Uterus (tissue), 4 donors: Measurements from ENCODE around the gene ELP1. TPM values are rescaled to one million over a fixed set of nuclear protein-coding genes. Genes with fewer than 3 reads are reported as not detected.

Experiments used
- DNase-seq, 2 donors: peaks; one replicate each; pipeline ENCODE4 v3.0.0-alpha.2; 2019 to 2020
- H3K27ac ChIP-seq, 2 donors: fragments of 200-600 bp; sonication (generic); 1 replicate in 1 of 2; 2 replicates in 1 of 2; pipeline ENCODE4 v1.5.1; 2016 to 2018
- H3K27me3 ChIP-seq, 2 donors: fragments of 200-600 bp; sonication (generic); one replicate each; pipeline ENCODE4 v1.5.1; 2018 to 2019; ENCODE audit warnings: control low read depth in 1 of 2
- H3K36me3 ChIP-seq, 2 donors: fragments of 200-600 bp; sonication (generic); one replicate each; pipeline ENCODE4 v1.5.1; 2019; ENCODE audit warnings: control low read depth in 1 of 2
- H3K4me1 ChIP-seq, 2 donors: fragments of 200-600 bp; sonication (generic); one replicate each; pipeline ENCODE4 v1.5.1; 2018 to 2019; ENCODE audit warnings: control low read depth in 1 of 2
- H3K4me3 ChIP-seq, 2 donors: fragments of 200-600 bp; sonication (generic); 1 replicate in 1 of 2; 2 replicates in 1 of 2; pipeline ENCODE4 v1.5.1; 2018 to 2019; ENCODE audit warnings: mild to moderate bottlenecking in 1 of 2
- H3K9me3 ChIP-seq, 2 donors: fragments of 200-600 bp; sonication (generic); one replicate each; pipeline ENCODE4 v1.5.1; 2019; ENCODE audit warnings: control low read depth in 1 of 2
- CTCF ChIP-seq, 4 experiments: fragments of 200-600 bp in 2 of 4; fragments of 450-650 bp in 2 of 4; sonication (generic) in 2 of 4; IDR thresholded peaks; one replicate each; pipeline ENCODE4 v1.5.1; 2016 to 2019; ENCODE audit warnings: antibody characterized with exemption in 4 of 4, mild to moderate bottlenecking in 2 of 4, moderate library complexity in 1 of 4
- POLR2A ChIP-seq, 2 donors: fragments of 450-650 bp; IDR thresholded peaks; one replicate each; pipeline ENCODE4 v1.6.1; 2016; ENCODE audit warnings: antibody characterized with exemption in 2 of 2, mild to moderate bottlenecking in 1 of 2, moderate library complexity in 1 of 2
- intact Hi-C: fragments of 100-400 bp; cut with DNase I; formaldehyde crosslinking; loops from one replicate; pipeline ENCODE4 v1.15.1; 2023; ENCODE audit warnings: low total_unique reads
- total RNA-seq, 4 donors: library from RNA; depleted of rRNA in 3 of 4; stranded (reverse); fragments of >200 nt in 3 of 4; gene quantifications; one replicate each; pipeline versions ENCODE4 v1.1.0 to v1.2.4, GENCODE V29; 2014 to 2023
- donor health status: DM: yes; HTN: yes; CAD: no.

ELP1 gene
- total RNA-seq, 4 donors from 2014 or later: 5.0 to 71.2 (median 36.2) TPM

GRCh38 chr9:108860354-108860753, 73.6 kb downstream of the ELP1 start:
- no peak for DNase-seq
- Histone ChIP-seq H3K9me3 (no peaks in the 10 kb centered on the region), H3K27me3 (no peaks in the 10 kb centered on the region), H3K27ac (no peak overlapping the region), H3K4me1 (no peaks in the 10 kb centered on the region), H3K4me3 (no peak overlapping the region), H3K36me3 (no peaks in the 10 kb centered on the region)
- intact Hi-C loops: no loop called here
- no peak for TF ChIP-seq CTCF (IDR thresholded peaks at IDR 0.05)

- TF ChIP-seq POLR2A (IDR thresholded peaks at IDR 0.05): no peak
- TF ChIP-seq CTCF (IDR thresholded peaks at IDR 0.05): no peak
Measured at GRCh38 chr9:108859459-108860114, 74.3 kb downstream of the ELP1 start.

GRCh38 chr9:108857572-108857971, 76.4 kb downstream of the ELP1 start:
- Histone ChIP-seq H3K27me3 (no peaks in the 10 kb centered on the region), H3K4me3 (no peak overlapping the region), H3K27ac (no peak overlapping the region), H3K4me1 (no peaks in the 10 kb centered on the region), H3K9me3 (no peaks in the 10 kb centered on the region), H3K36me3 (no peaks in the 10 kb centered on the region)
- no peak for DNase-seq
- intact Hi-C loops: no loop called here
- TF ChIP-seq CTCF (IDR thresholded peaks at IDR 0.05) (no peak), POLR2A (IDR thresholded peaks at IDR 0.05) (no peak)

More at GRCh38 chr9:108859459-108860114, 74.3 kb downstream of the ELP1 start:
- Histone ChIP-seq H3K4me1 (no peaks in the 10 kb centered on the region), H3K4me3 (no peak overlapping the region), H3K27me3 (no peaks in the 10 kb centered on the region), H3K27ac (no peak overlapping the region), H3K36me3 (no peaks in the 10 kb centered on the region), H3K9me3 (no peaks in the 10 kb centered on the region)
- intact Hi-C loops: no loop called here
- DNase-seq: no peak

GRCh38 chr9:108855888-108856287, 78.0 kb downstream of the ELP1 start, which contains the start of gene ACTL7B:
ACTL7B (minus strand) TSS chr9:108855986; CDS start chr9:108855930, 56 bp downstream.
- intact Hi-C loops: no loop called here
- Histone ChIP-seq H3K27ac (no peak within 1 kb of the TSS), H3K4me1 (no peaks in the 10 kb centered on the region), H3K9me3 (no peaks in the 10 kb centered on the region), H3K27me3 (no peaks in the 10 kb centered on the region), H3K36me3 (no peaks in the 10 kb centered on the region), H3K4me3 (no peak within 1 kb of the TSS)
- DNase-seq: no peak
- TF ChIP-seq CTCF (IDR thresholded peaks at IDR 0.05): no peak
- no peak for TF ChIP-seq POLR2A (IDR thresholded peaks at IDR 0.05)

- H3K36me3 ChIP-seq: no peaks in the 10 kb centered on the region
- no peaks in the 10 kb centered on the region for H3K9me3 ChIP-seq
- TF ChIP-seq POLR2A (IDR thresholded peaks at IDR 0.05) (no peak), CTCF (IDR thresholded peaks at IDR 0.05) (no peak)
- no peaks in the 10 kb centered on the region for H3K27me3 ChIP-seq
- DNase-seq: no peak
- intact Hi-C loops: no loop called here
- no peaks in the 10 kb centered on the region for H3K4me1 ChIP-seq
- no peak overlapping the region for H3K27ac ChIP-seq
- H3K4me3 ChIP-seq: no peak overlapping the region
Measured at GRCh38 chr9:108855529-108855886, 78.4 kb downstream of the ELP1 start.
